K562 (cell line): ENCODE data around the gene EXOSC2.

Source experiments
- E2F1 ChIP-seq: sonication (generic); formaldehyde crosslinking; IDR thresholded peaks from 2 replicates; pipeline ENCODE4 v1.8.1; 2023; ENCODE audit warnings: mild to moderate bottlenecking, missing genetic modification reagents, moderate library complexity
- KAT8 ChIP-seq: fragments of 450-650 bp; IDR thresholded peaks from 2 replicates; pipeline ENCODE4 v1.6.1; 2016; ENCODE audit warnings: low read depth, mild to moderate bottlenecking
- LCOR ChIP-seq: sonication (generic); formaldehyde crosslinking; IDR thresholded peaks from 2 replicates; pipeline ENCODE4 v1.8.0; 2022; ENCODE audit warnings: mild to moderate bottlenecking, missing genetic modification reagents
- SETDB1 ChIP-seq: IDR thresholded peaks from one replicate; pipeline ENCODE4 v1.6.1; 2012; ENCODE audit warnings: low read length, control low read depth, inconsistent platforms
- ZBED1 ChIP-seq: IDR thresholded peaks from 2 replicates; pipeline ENCODE4 v1.6.1; 2014
- ZNF79 ChIP-seq: fragments of 250-450 bp; sonication (Bioruptor Pico); IDR thresholded peaks from 2 replicates; pipeline ENCODE4 v1.4.0; 2020; ENCODE audit warnings: low read depth, mild to moderate bottlenecking, moderate library complexity
- TF ChIP-seq, protein P1 (sequence below): fragments of 150-350 bp; IDR thresholded peaks from 2 replicates; pipeline ENCODE4 v1.6.1; 2014; ENCODE audit warnings: low read depth, mild to moderate bottlenecking, low read length, borderline replicate concordance
- TF ChIP-seq, protein P2 (sequence below), 3 experiments: IDR thresholded peaks in 2 of 3; conservative IDR thresholded peaks in 1 of 3; 2 replicates each; pipeline ENCODE4 v1.5.1; 2011 to 2012; ENCODE audit warnings: low read length in 3 of 3, mild to moderate bottlenecking in 3 of 3, control low read depth in 2 of 3, improper control_type of control experiment in 1 of 3, inconsistent platforms in 1 of 3, low read depth in 1 of 3, mixed read lengths in 1 of 3, moderate library complexity in 1 of 3; ENCODE audit not compliant: insufficient read depth in 2 of 3
- TF ChIP-seq, protein P3 (sequence below): fragments of 250-450 bp; sonication (Bioruptor Pico); IDR thresholded peaks from 2 replicates; pipeline ENCODE4 v1.5.0; 2020; ENCODE audit warnings: mild to moderate bottlenecking, borderline replicate concordance

DNA sequence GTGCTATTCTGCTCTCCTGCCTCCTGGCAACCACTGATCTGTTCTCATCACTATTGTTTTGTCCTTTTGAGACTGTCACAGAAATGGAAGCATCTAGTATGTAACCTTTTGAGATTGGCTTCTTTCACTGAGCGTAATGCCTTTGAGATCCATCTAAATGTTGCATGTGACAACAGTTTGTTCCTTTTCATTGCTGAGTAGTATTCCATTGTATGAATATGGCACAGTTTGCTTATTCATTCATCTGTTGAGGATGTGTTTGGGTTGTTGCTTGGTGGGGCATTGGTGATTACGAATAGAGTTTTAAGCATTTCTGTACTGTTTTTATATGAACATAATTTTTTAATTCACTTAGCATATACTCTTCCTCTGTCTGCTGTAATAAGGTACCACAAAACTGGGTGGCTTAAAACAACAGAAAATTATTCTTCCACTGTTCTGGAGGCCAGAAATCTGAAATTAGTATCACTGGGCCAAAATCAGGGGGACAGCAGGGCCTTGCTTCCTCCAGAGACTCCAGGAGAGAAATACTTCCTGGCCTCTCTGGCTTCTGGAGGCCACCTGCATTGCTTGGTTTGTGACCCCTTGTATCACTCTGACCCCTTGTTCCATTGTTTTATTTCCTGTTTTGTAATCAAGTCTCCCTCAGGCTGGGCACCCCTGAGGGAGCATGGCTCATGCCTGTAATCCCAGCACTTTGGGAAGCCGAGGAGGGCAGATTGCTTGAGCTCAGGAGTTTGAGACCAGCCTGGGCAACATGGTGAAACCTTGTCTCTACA lies 53.0 kb downstream of the EXOSC2 start:
- TF ChIP-seq, protein P1, sequence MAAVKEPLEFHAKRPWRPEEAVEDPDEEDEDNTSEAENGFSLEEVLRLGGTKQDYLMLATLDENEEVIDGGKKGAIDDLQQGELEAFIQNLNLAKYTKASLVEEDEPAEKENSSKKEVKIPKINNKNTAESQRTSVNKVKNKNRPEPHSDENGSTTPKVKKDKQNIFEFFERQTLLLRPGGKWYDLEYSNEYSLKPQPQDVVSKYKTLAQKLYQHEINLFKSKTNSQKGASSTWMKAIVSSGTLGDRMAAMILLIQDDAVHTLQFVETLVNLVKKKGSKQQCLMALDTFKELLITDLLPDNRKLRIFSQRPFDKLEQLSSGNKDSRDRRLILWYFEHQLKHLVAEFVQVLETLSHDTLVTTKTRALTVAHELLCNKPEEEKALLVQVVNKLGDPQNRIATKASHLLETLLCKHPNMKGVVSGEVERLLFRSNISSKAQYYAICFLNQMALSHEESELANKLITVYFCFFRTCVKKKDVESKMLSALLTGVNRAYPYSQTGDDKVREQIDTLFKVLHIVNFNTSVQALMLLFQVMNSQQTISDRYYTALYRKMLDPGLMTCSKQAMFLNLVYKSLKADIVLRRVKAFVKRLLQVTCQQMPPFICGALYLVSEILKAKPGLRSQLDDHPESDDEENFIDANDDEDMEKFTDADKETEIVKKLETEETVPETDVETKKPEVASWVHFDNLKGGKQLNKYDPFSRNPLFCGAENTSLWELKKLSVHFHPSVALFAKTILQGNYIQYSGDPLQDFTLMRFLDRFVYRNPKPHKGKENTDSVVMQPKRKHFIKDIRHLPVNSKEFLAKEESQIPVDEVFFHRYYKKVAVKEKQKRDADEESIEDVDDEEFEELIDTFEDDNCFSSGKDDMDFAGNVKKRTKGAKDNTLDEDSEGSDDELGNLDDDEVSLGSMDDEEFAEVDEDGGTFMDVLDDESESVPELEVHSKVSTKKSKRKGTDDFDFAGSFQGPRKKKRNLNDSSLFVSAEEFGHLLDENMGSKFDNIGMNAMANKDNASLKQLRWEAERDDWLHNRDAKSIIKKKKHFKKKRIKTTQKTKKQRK = no peak
- TF ChIP-seq, protein P2, sequence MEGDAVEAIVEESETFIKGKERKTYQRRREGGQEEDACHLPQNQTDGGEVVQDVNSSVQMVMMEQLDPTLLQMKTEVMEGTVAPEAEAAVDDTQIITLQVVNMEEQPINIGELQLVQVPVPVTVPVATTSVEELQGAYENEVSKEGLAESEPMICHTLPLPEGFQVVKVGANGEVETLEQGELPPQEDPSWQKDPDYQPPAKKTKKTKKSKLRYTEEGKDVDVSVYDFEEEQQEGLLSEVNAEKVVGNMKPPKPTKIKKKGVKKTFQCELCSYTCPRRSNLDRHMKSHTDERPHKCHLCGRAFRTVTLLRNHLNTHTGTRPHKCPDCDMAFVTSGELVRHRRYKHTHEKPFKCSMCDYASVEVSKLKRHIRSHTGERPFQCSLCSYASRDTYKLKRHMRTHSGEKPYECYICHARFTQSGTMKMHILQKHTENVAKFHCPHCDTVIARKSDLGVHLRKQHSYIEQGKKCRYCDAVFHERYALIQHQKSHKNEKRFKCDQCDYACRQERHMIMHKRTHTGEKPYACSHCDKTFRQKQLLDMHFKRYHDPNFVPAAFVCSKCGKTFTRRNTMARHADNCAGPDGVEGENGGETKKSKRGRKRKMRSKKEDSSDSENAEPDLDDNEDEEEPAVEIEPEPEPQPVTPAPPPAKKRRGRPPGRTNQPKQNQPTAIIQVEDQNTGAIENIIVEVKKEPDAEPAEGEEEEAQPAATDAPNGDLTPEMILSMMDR (IDR thresholded peaks at IDR 0.05 in 2 of 3, conservative IDR thresholded peaks at IDR 0.05 in 1 of 3; ENCODE audit: insufficient read depth in 2 of 3, low read depth in 1 of 3, low read length in 3 of 3) = no peak
- TF ChIP-seq KAT8 (no peak), ZNF79 (CRISPR knock-in tag) (no peak), ZBED1 (no peak), LCOR (CRISPR knock-in tag) (no peak), E2F1 (0 out of 2 replicates have a peak, but pooled peaks have one; percentile 20), SETDB1 (no peak)
- TF ChIP-seq, protein P3, sequence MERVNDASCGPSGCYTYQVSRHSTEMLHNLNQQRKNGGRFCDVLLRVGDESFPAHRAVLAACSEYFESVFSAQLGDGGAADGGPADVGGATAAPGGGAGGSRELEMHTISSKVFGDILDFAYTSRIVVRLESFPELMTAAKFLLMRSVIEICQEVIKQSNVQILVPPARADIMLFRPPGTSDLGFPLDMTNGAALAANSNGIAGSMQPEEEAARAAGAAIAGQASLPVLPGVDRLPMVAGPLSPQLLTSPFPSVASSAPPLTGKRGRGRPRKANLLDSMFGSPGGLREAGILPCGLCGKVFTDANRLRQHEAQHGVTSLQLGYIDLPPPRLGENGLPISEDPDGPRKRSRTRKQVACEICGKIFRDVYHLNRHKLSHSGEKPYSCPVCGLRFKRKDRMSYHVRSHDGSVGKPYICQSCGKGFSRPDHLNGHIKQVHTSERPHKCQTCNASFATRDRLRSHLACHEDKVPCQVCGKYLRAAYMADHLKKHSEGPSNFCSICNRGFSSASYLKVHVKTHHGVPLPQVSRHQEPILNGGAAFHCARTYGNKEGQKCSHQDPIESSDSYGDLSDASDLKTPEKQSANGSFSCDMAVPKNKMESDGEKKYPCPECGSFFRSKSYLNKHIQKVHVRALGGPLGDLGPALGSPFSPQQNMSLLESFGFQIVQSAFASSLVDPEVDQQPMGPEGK = no peak
